Rectal smooth muscle tissue (tissue), 1 donor: ENCODE data around the gene ANKHD1.

Experiments used
- H3K27ac ChIP-seq: one replicate; pipeline ENCODE4 v1.7.0; 2013; ENCODE audit warnings: low read depth, low read length, inconsistent platforms
- H3K27me3 ChIP-seq: one replicate; pipeline ENCODE4 v1.7.0; 2013; ENCODE audit warnings: low read length; ENCODE audit not compliant: control insufficient read depth, insufficient read depth
- H3K36me3 ChIP-seq: one replicate; pipeline ENCODE4 v1.7.0; 2013; ENCODE audit warnings: low read length; ENCODE audit not compliant: control insufficient read depth, insufficient read depth
- H3K4me1 ChIP-seq: one replicate; pipeline ENCODE4 v1.7.0; 2013; ENCODE audit warnings: low read length; ENCODE audit not compliant: control insufficient read depth, insufficient read depth
- H3K4me3 ChIP-seq: one replicate; pipeline ENCODE4 v1.7.0; 2013; ENCODE audit warnings: low read length
- H3K9ac ChIP-seq: one replicate; pipeline ENCODE4 v1.7.0; 2013; ENCODE audit warnings: low read length

ANKHD1 gene

GRCh38 chr5:140382866-140383265 is 18.8 kb upstream of the ANKHD1 start:
- Histone ChIP-seq H3K36me3 (no peaks in the 10 kb centered on the region), H3K27ac (no peak overlapping the region), H3K9ac (no peak overlapping the region), H3K4me3 (no peak overlapping the region), H3K4me1 (no peaks in the 10 kb centered on the region), H3K27me3 (no peaks in the 10 kb centered on the region)

GRCh38 chr5:140383300-140383699 is 18.3 kb upstream of the ANKHD1 start:
- H3K4me3 ChIP-seq = no peak overlapping the region
- no peak overlapping the region for H3K27ac ChIP-seq
- H3K36me3 ChIP-seq = no peaks in the 10 kb centered on the region
- no peaks in the 10 kb centered on the region for H3K27me3 ChIP-seq
- no peaks in the 10 kb centered on the region for H3K4me1 ChIP-seq
- no peak overlapping the region for H3K9ac ChIP-seq

DNA sequence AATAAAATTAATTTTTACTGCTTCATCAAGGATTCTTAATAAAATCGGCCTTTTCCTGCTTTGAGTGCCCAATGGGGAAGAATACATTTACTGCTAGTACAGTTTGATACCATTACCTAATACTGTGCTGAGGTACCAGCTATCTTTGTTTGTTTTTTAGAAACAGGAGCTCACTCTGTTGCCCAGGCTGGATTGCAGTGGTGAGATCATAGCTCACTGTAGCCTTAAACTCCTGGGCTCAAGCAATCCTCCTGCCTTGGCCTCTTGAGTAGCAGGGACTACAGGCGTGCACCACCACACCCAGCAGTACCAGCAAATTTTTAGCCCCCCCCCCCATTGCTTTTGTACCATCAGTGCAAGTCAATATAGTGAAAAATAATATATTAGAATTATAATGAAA is 13.6 kb upstream of the ANKHD1 start:
- Histone ChIP-seq H3K36me3 (no peaks in the 10 kb centered on the region), H3K9ac (no peak overlapping the region), H3K4me1 (no peaks in the 10 kb centered on the region), H3K27me3 (no peaks in the 10 kb centered on the region), H3K27ac (no peak overlapping the region), H3K4me3 (no peak overlapping the region)

GRCh38 chr5:140391312-140391711 is 10.3 kb upstream of the ANKHD1 start:
- H3K4me1 ChIP-seq = no peaks in the 10 kb centered on the region
- no peak overlapping the region for H3K9ac ChIP-seq
- H3K27me3 ChIP-seq = no peaks in the 10 kb centered on the region
- H3K4me3 ChIP-seq = no peak overlapping the region
- H3K27ac ChIP-seq = no peak overlapping the region
- H3K36me3 ChIP-seq = no peaks in the 10 kb centered on the region

DNA sequence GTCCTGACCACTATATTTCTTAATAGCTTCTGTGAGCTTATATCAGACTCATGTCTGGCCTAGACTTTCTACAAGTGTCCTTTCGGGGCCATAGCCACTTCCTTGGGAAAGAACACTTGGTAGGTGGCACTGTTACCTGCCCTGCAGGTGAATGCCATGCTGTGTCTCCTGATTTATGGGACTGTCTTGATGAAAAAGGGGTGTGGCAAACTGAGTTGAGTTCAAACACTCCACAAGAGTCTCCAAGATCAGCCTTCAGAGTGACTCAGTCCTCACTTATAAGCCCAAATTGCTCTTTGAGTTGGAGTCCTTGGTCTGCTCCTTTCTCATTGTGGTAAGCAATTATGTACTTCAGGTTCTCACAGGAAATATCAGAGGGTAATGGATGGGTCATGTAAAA is 9.9 kb upstream of the ANKHD1 start:
- Histone ChIP-seq H3K9ac (no peak overlapping the region), H3K4me1 (no peaks in the 10 kb centered on the region), H3K27me3 (no peaks in the 10 kb centered on the region), H3K27ac (no peak overlapping the region), H3K4me3 (no peak overlapping the region), H3K36me3 (no peaks in the 10 kb centered on the region)

DNA sequence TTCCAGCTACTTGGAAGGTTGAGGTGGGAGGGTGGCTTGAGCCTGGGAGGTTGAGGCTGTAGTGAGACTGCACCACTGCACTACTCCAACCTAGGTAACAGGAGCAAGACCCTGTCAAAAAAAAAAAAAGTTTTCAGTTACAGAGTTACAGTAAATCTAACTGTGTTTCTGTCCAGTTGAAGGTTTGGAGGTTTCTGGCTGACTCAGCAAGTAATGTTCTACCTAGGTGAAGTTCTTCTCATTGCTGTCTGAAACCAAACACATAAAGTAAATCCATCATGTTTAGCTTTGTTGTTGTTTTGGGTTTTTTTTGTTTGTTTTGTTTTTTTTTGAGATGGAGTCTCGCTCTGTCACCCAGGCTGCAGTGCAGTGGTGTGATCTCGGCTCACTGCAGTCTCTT is 7.9 kb upstream of the ANKHD1 start:
- no peaks in the 10 kb centered on the region for H3K36me3 ChIP-seq
- H3K4me3 ChIP-seq = no peak overlapping the region
- H3K9ac ChIP-seq = no peak overlapping the region
- H3K27ac ChIP-seq = no peak overlapping the region
- no peaks in the 10 kb centered on the region for H3K4me1 ChIP-seq
- no peaks in the 10 kb centered on the region for H3K27me3 ChIP-seq

DNA sequence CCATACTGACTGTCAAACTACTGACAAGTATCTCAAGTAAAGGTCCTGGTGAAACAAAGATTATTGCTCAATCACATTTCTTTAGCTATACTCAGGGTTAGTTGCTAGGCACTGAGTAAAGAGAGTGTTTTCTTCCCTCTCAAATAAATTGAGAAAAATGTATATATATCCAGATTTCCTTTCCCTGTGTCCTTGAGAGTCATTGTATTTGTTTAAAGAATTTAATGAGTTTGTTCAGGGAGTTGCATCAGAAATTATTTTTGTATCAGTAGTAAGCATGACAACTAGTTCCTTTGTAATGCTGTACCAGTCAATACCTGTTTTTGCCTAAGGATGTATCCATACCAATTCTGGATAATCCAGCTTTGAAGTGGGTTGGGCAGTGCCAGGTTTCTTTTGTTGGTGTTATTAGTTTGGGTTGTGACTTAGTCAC is 3.2 kb upstream of the ANKHD1 start:
- no peaks in the 10 kb centered on the region for H3K27me3 ChIP-seq
- no peak overlapping the region for H3K4me3 ChIP-seq
- H3K9ac ChIP-seq = no peak overlapping the region
- H3K36me3 ChIP-seq = peaks cover 2% of the 10 kb centered on the region
- peaks cover 6% of the 10 kb centered on the region for H3K4me1 ChIP-seq
- no peak overlapping the region for H3K27ac ChIP-seq

DNA sequence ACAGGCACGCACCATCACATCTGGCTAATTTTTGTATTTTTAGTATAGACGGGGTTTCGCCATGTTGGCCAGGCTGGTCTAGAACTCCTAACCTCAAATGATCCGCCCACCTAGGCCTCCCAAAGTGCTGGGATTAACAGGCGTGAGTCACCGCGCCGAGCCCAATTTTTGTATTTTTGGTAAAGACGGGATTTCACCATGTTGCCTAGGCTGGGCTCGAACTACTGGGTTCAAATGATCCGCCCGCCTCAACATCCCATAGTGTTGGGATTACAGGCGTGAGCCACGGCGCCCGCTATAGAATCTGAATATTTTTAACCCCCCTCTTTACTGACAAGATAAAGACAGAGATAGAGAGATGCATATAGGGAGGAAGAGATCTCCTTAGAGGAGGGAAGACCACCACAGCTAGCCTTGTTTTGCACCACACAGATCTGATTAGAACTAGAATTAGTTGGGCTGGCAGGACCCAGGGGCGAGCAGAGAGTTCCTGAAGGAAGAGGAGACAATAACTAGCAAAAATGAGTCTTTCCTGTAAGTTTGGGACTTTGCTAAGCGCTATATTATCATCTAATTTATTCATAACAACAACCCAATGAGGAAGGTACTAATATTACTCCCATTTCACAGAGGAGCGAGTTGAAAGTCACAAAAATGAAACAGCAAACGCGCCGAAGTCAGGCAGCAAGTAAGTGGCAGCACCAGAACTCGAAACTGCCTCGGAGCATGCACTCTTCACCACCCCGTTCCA is 1.5 kb upstream of the ANKHD1 start:
- Histone ChIP-seq H3K36me3 (peaks cover 2% of the 10 kb centered on the region), H3K27me3 (no peaks in the 10 kb centered on the region), H3K27ac (peak overlapping the region; percentile 84), H3K4me3 (peak overlapping the region; percentile 96), H3K9ac (peak overlapping the region; percentile 74), H3K4me1 (peaks cover 14% of the 10 kb centered on the region)

DNA sequence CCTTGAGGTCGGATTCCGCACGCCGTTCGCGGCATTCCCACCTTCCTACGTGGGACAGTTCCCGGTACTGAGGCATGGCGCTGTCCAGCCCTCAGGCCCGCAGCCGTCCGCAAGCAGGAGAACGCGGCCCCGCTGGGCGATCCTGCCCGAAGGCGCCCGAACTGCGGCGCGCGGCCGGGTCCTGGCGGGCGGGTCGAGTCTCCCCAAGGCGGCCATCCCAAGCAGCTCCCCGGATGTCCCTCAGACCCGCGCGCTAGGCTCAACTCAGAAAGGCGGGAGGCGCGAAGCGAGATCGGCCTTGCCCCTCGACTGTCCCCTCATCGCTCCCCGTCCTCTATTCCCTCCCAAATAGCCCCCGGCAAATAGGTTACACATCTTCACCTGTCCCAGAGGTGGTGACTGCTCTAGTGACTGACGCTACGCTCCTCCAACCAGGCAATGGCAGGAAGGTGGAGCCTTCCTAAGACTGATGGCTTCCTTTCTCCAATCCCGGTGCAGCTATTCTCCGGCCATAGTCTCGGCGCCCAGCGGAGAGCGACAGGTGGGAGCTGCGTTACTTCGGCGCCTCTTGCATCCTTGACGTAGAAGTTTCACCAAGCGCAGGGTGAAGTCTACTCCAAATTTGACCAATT is 787 bp upstream of the ANKHD1 start:
- peak overlapping the region; percentile 74 for H3K9ac ChIP-seq
- H3K4me3 ChIP-seq = peak overlapping the region; percentile 96
- H3K27ac ChIP-seq = peak overlapping the region; percentile 84
- peaks cover 14% of the 10 kb centered on the region for H3K4me1 ChIP-seq
- H3K36me3 ChIP-seq = peaks cover 2% of the 10 kb centered on the region
- no peaks in the 10 kb centered on the region for H3K27me3 ChIP-seq

- H3K9ac ChIP-seq = peak overlapping the region; percentile 93
- peaks cover 14% of the 10 kb centered on the region for H3K4me1 ChIP-seq
- peak overlapping the region; percentile 91 for H3K4me3 ChIP-seq
- peaks cover 2% of the 10 kb centered on the region for H3K36me3 ChIP-seq
- H3K27ac ChIP-seq = peak overlapping the region; percentile 98
- no peaks in the 10 kb centered on the region for H3K27me3 ChIP-seq
Observed at GRCh38 chr5:140402258-140403074, 833 bp downstream of the ANKHD1 start.

- Histone ChIP-seq H3K27me3 (no peaks in the 10 kb centered on the region), H3K4me1 (peaks cover 14% of the 10 kb centered on the region), H3K36me3 (peaks cover 2% of the 10 kb centered on the region), H3K4me3 (peak overlapping the region; percentile 91), H3K9ac (no peak overlapping the region), H3K27ac (no peak overlapping the region)
Observed at GRCh38 chr5:140403613-140404012, 2.0 kb downstream of the ANKHD1 start.

GRCh38 chr5:140408750-140409241 is 7.2 kb downstream of the ANKHD1 start:
- Histone ChIP-seq H3K27me3 (no peaks in the 10 kb centered on the region), H3K36me3 (no peaks in the 10 kb centered on the region), H3K4me1 (peaks cover 5% of the 10 kb centered on the region), H3K27ac (no peak overlapping the region), H3K4me3 (no peak overlapping the region), H3K9ac (no peak overlapping the region)
